Memory B cell (primary cell): ENCODE data around the gene ARL4C.
A peak's percentile ranks its signal among the peaks of the same experiment; 100 is the strongest.

Experiments used
- ATAC-seq: fragments of 150-1000 bp; cut with Tn5 transposase; 2 replicates; pipeline ENCODE4 v1.10.0; 2021; ENCODE audit warnings: low read depth, mild to moderate bottlenecking, moderate library complexity
- DNase-seq, 2 donors: peaks; one replicate each; pipeline ENCODE4 v3.0.0; 2022; ENCODE audit warnings: low spot score in 2 of 2
- H3K27ac Mint-ChIP-seq: one replicate; pipeline ENCODE4 v1.8.0; 2022; ENCODE audit warnings: mild to moderate bottlenecking, moderate library complexity, mixed read lengths
- H3K27me3 Mint-ChIP-seq: one replicate; pipeline ENCODE4 v1.8.0; 2022; ENCODE audit warnings: mixed read lengths
- H3K36me3 Mint-ChIP-seq: one replicate; pipeline ENCODE4 v1.8.0; 2022; ENCODE audit warnings: mild to moderate bottlenecking, mixed read lengths
- H3K4me1 Mint-ChIP-seq: one replicate; pipeline ENCODE4 v1.8.0; 2022; ENCODE audit warnings: mixed read lengths
- H3K4me3 Mint-ChIP-seq: one replicate; pipeline ENCODE4 v1.8.0; 2022; ENCODE audit warnings: mild to moderate bottlenecking, moderate library complexity, mixed read lengths
- H3K9me3 Mint-ChIP-seq: one replicate; pipeline ENCODE4 v1.8.0; 2022; ENCODE audit warnings: mixed read lengths

The ARL4C gene, protein sequence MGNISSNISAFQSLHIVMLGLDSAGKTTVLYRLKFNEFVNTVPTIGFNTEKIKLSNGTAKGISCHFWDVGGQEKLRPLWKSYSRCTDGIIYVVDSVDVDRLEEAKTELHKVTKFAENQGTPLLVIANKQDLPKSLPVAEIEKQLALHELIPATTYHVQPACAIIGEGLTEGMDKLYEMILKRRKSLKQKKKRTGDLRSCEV

GRCh38 chr2:234496835-234497593, at the start of gene ARL4C:
ARL4C (minus strand) TSS chr2:234497081; CDS start chr2:234496586, 495 bp downstream.
- Mint-ChIP-seq H3K27ac (peak within 1 kb of the TSS; percentile 84), H3K9me3 (no peaks in the 10 kb centered on the region), H3K4me3 (peak within 1 kb of the TSS; percentile 95), H3K4me1 (peaks cover 27% of the 10 kb centered on the region), H3K27me3 (no peaks in the 10 kb centered on the region), H3K36me3 (peaks cover 8% of the 10 kb centered on the region)
- DNase-seq (peak; percentile 52 to 78), ATAC-seq (peak; percentile 51)

DNA sequence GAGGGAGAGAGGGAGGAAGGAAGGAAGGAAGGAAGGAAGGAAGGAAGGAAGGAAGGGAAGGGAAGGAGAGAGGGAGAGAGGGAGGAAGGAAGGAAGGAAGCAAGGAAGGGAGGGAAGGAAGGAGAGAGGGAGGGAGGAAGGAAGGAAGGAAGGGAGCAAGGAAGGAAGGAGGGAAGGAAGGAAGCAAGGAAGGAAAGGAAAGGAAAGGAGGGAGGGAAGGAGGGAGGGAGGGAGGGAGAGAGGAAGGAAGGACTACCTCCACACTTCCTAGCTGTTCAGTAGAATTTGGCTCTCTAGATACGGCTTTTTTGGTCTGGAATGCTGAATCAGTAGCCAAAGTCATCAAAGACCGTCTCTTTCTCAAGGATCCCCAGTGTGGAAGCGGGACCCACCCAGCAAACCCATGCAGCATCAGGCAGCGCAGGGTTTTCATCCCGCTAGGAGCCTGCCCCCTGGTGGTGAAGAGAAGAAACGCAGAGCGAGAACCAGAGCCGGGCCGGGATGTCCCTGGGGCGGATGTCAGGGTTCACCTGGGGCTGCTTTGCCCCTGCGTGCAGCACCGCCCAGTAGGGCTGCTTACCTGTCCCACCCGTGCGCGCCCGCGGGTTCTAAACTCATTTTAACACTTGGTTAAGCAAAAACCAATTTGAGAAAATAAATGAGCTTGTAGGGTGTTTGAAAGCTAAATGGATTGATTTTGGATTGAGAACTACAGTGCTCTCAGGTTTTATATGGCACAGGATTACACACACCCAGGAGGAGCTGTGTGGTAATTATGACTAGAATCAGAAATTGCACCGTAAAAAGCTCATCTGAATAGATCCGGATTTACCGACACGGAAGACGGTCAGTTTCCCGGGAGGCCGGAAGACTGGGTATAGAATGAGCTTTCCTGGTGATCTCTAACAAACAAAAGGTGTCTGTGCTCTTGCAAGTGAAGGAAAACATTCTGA, 48.1 kb upstream of the ARL4C start:
- H3K27me3 Mint-ChIP-seq = peaks cover 30% of the 10 kb centered on the region
- H3K4me1 Mint-ChIP-seq = peaks cover 2% of the 10 kb centered on the region
- H3K27ac Mint-ChIP-seq = no peak overlapping the region
- no peaks in the 10 kb centered on the region for H3K9me3 Mint-ChIP-seq
- ATAC-seq (peak; percentile 85), DNase-seq (peak; percentile 69 to 83)
- H3K36me3 Mint-ChIP-seq = no peaks in the 10 kb centered on the region
- no peak overlapping the region for H3K4me3 Mint-ChIP-seq

DNA sequence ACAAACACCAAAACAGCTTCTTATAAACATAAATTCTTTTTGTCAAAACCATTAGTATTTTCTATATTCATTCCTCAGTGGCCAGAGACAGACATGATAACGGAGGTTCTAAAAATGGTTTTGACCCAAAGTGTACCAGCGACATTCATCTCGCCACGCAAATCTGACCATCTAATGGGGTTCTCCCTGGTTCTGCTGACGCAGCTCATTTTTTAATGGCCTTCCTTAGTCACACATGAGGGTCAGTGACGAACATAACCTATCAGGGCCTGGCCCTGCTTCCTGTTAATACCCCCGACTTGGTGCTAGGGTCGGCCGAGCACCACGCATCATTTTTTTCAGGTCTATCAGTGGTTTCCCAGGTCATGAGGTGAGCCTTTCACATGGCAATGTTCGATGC, 45.9 kb upstream of the ARL4C start:
- DNase-seq (no peak), ATAC-seq (no peak)
- Mint-ChIP-seq H3K27me3 (peaks cover 28% of the 10 kb centered on the region), H3K36me3 (no peaks in the 10 kb centered on the region), H3K4me1 (peaks cover 2% of the 10 kb centered on the region), H3K9me3 (peaks cover 3% of the 10 kb centered on the region), H3K27ac (no peak overlapping the region), H3K4me3 (no peak overlapping the region)

DNA sequence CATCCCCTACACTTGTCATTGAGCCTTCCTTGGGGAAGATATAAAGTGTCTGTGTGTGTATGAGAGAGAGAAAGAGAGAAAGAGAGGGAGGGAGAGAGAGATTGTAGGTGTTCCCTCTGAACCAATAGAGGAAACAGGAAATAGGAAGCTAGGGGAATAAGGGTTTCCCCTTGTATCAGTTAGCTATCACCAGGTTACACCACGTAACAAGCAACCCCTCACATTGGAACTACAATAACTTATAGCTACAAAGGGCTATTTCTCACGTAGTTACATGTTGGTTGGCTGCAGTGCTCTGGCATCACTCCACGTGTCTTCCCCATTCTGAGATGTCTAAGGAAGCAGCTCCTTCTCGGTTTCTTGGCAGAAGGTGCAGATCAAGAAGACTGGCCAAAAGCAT, 41.0 kb upstream of the ARL4C start:
- H3K9me3 Mint-ChIP-seq = peaks cover 4% of the 10 kb centered on the region
- H3K4me1 Mint-ChIP-seq = no peaks in the 10 kb centered on the region
- DNase-seq = no peak
- H3K4me3 Mint-ChIP-seq = no peak overlapping the region
- H3K36me3 Mint-ChIP-seq = no peaks in the 10 kb centered on the region
- H3K27me3 Mint-ChIP-seq = peaks cover 9% of the 10 kb centered on the region
- no peak overlapping the region for H3K27ac Mint-ChIP-seq
- ATAC-seq = no peak

- H3K4me1 Mint-ChIP-seq = no peaks in the 10 kb centered on the region
- H3K27me3 Mint-ChIP-seq = peaks cover 11% of the 10 kb centered on the region
- H3K9me3 Mint-ChIP-seq = peaks cover 4% of the 10 kb centered on the region
- ATAC-seq (no peak), DNase-seq (no peak)
- H3K4me3 Mint-ChIP-seq = no peak overlapping the region
- H3K36me3 Mint-ChIP-seq = no peaks in the 10 kb centered on the region
- H3K27ac Mint-ChIP-seq = no peak overlapping the region
Observed at GRCh38 chr2:234536178-234536965, 39.5 kb upstream of the ARL4C start.

DNA sequence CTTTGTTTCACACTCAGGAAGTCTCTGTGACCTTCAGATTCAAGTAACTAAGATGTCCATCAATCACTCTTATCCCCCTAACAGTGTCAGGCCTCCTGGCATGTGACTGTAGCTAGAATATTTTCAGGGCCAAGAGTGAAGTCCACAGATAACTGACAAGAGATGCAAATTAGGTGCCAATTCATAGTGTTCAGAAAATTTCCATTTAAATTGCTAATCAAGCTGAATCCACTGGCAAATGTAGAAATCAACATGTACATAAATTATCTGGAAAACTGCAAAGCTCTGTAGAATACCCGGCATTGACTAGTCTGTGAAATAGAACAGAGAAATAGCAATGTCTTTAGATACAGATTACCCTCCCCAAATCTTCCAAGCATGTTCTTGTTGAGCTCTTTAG, 38.6 kb upstream of the ARL4C start:
- Mint-ChIP-seq H3K4me1 (no peaks in the 10 kb centered on the region), H3K36me3 (no peaks in the 10 kb centered on the region), H3K27me3 (peaks cover 12% of the 10 kb centered on the region), H3K27ac (no peak overlapping the region), H3K9me3 (peaks cover 4% of the 10 kb centered on the region), H3K4me3 (no peak overlapping the region)
- ATAC-seq = no peak
- no peak for DNase-seq

- H3K27ac Mint-ChIP-seq = no peak overlapping the region
- no peaks in the 10 kb centered on the region for H3K36me3 Mint-ChIP-seq
- H3K4me3 Mint-ChIP-seq = no peak overlapping the region
- H3K27me3 Mint-ChIP-seq = peaks cover 9% of the 10 kb centered on the region
- no peak for ATAC-seq
- no peak for DNase-seq
- H3K9me3 Mint-ChIP-seq = peaks cover 2% of the 10 kb centered on the region
- no peaks in the 10 kb centered on the region for H3K4me1 Mint-ChIP-seq
Observed at GRCh38 chr2:234534515-234534914, 37.6 kb upstream of the ARL4C start.

GRCh38 chr2:234533626-234534025, 36.7 kb upstream of the ARL4C start:
- Mint-ChIP-seq H3K9me3 (peaks cover 1% of the 10 kb centered on the region), H3K4me3 (no peak overlapping the region), H3K4me1 (no peaks in the 10 kb centered on the region), H3K27ac (no peak overlapping the region), H3K27me3 (peaks cover 12% of the 10 kb centered on the region), H3K36me3 (no peaks in the 10 kb centered on the region)
- DNase-seq (no peak), ATAC-seq (no peak)

- H3K27me3 Mint-ChIP-seq = peaks cover 15% of the 10 kb centered on the region
- ATAC-seq (no peak), DNase-seq (no peak)
- H3K36me3 Mint-ChIP-seq = no peaks in the 10 kb centered on the region
- peaks cover 1% of the 10 kb centered on the region for H3K9me3 Mint-ChIP-seq
- H3K4me1 Mint-ChIP-seq = no peaks in the 10 kb centered on the region
- no peak overlapping the region for H3K4me3 Mint-ChIP-seq
- H3K27ac Mint-ChIP-seq = no peak overlapping the region
Observed at GRCh38 chr2:234528410-234529148, 31.7 kb upstream of the ARL4C start.

DNA sequence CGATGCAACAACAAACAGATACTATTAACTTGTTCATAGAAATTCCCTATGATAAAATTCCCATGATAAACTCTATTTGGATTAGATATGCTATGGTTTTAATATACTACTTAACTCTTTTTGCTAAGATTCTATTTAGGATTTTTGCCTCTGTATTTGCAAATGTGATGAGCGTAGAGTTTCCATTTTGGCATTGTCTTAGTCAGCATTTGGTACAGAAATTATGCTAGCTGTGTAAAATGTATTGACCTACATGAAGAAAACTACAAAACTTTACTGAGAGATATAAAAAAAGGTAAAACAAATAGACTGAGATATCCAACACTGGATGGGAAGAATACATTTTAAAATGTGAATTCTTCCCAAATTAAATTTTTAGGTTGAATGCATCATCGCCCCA, 29.8 kb upstream of the ARL4C start:
- no peak for ATAC-seq
- no peaks in the 10 kb centered on the region for H3K36me3 Mint-ChIP-seq
- H3K9me3 Mint-ChIP-seq = no peaks in the 10 kb centered on the region
- peaks cover 10% of the 10 kb centered on the region for H3K27me3 Mint-ChIP-seq
- H3K4me3 Mint-ChIP-seq = no peak overlapping the region
- no peaks in the 10 kb centered on the region for H3K4me1 Mint-ChIP-seq
- no peak for DNase-seq
- H3K27ac Mint-ChIP-seq = no peak overlapping the region

DNA sequence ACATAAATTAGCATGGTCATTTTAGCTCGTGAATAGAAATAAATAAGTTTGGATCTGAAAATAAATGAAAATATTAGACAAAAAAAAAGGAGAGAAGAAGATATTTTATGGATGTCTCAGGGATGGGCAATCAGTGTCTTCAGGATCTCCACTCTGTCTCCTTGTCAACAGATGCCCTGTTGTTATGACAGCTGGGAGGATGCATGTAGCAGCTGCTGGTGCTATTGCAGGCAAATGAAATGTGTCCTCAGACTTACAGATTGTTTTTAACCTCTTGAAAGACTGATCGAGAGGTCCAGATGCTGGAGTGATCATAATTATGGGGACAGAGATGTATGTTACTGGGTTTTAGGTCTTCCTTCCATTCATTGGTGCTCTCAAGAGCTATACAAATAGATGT, 24.7 kb upstream of the ARL4C start:
- H3K27me3 Mint-ChIP-seq = no peaks in the 10 kb centered on the region
- H3K9me3 Mint-ChIP-seq = no peaks in the 10 kb centered on the region
- no peaks in the 10 kb centered on the region for H3K36me3 Mint-ChIP-seq
- H3K27ac Mint-ChIP-seq = no peak overlapping the region
- H3K4me1 Mint-ChIP-seq = no peaks in the 10 kb centered on the region
- ATAC-seq = no peak
- H3K4me3 Mint-ChIP-seq = no peak overlapping the region
- DNase-seq = no peak

GRCh38 chr2:234518986-234519642, 22.2 kb upstream of the ARL4C start:
- DNase-seq = no peak
- no peaks in the 10 kb centered on the region for H3K36me3 Mint-ChIP-seq
- H3K27ac Mint-ChIP-seq = no peak overlapping the region
- ATAC-seq = no peak
- H3K27me3 Mint-ChIP-seq = no peaks in the 10 kb centered on the region
- no peaks in the 10 kb centered on the region for H3K9me3 Mint-ChIP-seq
- no peaks in the 10 kb centered on the region for H3K4me1 Mint-ChIP-seq
- H3K4me3 Mint-ChIP-seq = no peak overlapping the region

DNA sequence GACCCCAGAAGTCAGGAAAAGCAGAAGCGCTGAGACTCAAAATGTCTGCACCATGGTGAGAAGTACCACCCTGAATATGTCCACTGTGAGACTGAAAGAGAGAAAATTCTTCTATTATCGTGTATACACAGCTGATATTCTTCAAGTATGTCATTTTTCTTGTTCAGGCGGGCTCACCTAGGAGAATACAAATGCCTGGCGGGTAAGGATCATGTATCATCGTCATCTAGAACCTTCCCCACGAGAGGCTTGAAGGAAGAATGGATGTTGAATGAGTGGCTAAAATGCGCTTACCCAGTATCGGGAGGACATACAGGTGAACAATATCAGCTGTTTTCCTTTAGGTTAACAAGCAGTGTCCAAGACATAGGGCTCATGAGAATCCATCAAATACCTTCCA, 21.1 kb upstream of the ARL4C start:
- no peak for ATAC-seq
- H3K36me3 Mint-ChIP-seq = no peaks in the 10 kb centered on the region
- no peaks in the 10 kb centered on the region for H3K4me1 Mint-ChIP-seq
- H3K9me3 Mint-ChIP-seq = no peaks in the 10 kb centered on the region
- no peaks in the 10 kb centered on the region for H3K27me3 Mint-ChIP-seq
- DNase-seq = no peak
- no peak overlapping the region for H3K27ac Mint-ChIP-seq
- H3K4me3 Mint-ChIP-seq = no peak overlapping the region
